DOHH2 (cell line): ENCODE measurements around the gene TMEM106C.

Experiments used
- H3F3A ChIP-seq: fragments of 200-600 bp; sonication (generic), shearing (Covaris generic); 2 replicates; pipeline ENCODE4 v1.6.0; 2016; ENCODE audit warnings: antibody characterized with exemption, mild to moderate bottlenecking; ENCODE audit not compliant: control insufficient read depth, insufficient read depth
- H3K27ac ChIP-seq: fragments of 200-600 bp; sonication (generic); 2 replicates; pipeline ENCODE4 v1.5.1; 2014; ENCODE audit warnings: low read depth, mild to moderate bottlenecking, low read length, moderate library complexity
- H3K27me3 ChIP-seq: fragments of 200-600 bp; sonication (generic); 2 replicates; pipeline ENCODE4 v1.6.1; 2014; ENCODE audit warnings: mild to moderate bottlenecking, low read length, mixed read lengths; ENCODE audit not compliant: control insufficient read depth
- H3K36me3 ChIP-seq: fragments of 200-600 bp; sonication (generic); 2 replicates; pipeline ENCODE4 v1.6.1; 2014; ENCODE audit warnings: mild to moderate bottlenecking, low read length, moderate library complexity, mixed read lengths; ENCODE audit not compliant: control insufficient read depth
- H3K4me1 ChIP-seq: fragments of 200-600 bp; sonication (generic); 2 replicates; pipeline ENCODE4 v1.6.1; 2014; ENCODE audit warnings: mild to moderate bottlenecking, low read length, mixed read lengths; ENCODE audit not compliant: control insufficient read depth
- H3K4me2 ChIP-seq: fragments of 200-600 bp; sonication (generic); 2 replicates; pipeline ENCODE4 v1.6.0; 2014; ENCODE audit warnings: mild to moderate bottlenecking, low read length, moderate library complexity
- H3K4me3 ChIP-seq: fragments of 200-600 bp; sonication (generic); 2 replicates; pipeline ENCODE4 v1.5.1; 2014; ENCODE audit warnings: mild to moderate bottlenecking, low read length, mixed read lengths
- H3K79me2 ChIP-seq: fragments of 200-600 bp; sonication (generic); 2 replicates; pipeline ENCODE4 v1.6.1; 2014; ENCODE audit warnings: mild to moderate bottlenecking, low read length, mixed read lengths; ENCODE audit not compliant: control insufficient read depth
- H3K9me2 ChIP-seq: fragments of 200-600 bp; sonication (generic); replicated peaks from 2 replicates; pipeline ENCODE4 v1.6.1; 2014; ENCODE audit warnings: mild to moderate bottlenecking, low read length, mixed read lengths; ENCODE audit not compliant: control insufficient read depth
- H3K9me3 ChIP-seq: fragments of 200-600 bp; sonication (generic); 2 replicates; pipeline ENCODE4 v1.6.1; 2014; ENCODE audit warnings: antibody characterized with exemption, low read length, mixed read lengths; ENCODE audit not compliant: control insufficient read depth, insufficient read depth
- H4K20me1 ChIP-seq: fragments of 200-600 bp; sonication (generic); 2 replicates; pipeline ENCODE4 v1.6.0; 2014; ENCODE audit warnings: low read depth, mild to moderate bottlenecking, antibody characterized with exemption, low read length, moderate library complexity; ENCODE audit not compliant: control insufficient read depth, insufficient read depth
- CTCF ChIP-seq: fragments of 200-600 bp; sonication (generic); IDR thresholded peaks from one replicate; pipeline ENCODE4 v1.5.1; 2014; ENCODE audit warnings: antibody characterized with exemption, mild to moderate bottlenecking, low read depth, low read length; ENCODE audit not compliant: poor library complexity, severe bottlenecking
- EZH2phosphoT487 ChIP-seq: fragments of 200-600 bp; sonication (generic); IDR thresholded peaks from 2 replicates; pipeline ENCODE4 v1.6.1; 2017; ENCODE audit warnings: borderline replicate concordance, mild to moderate bottlenecking, antibody characterized with exemption, low read length, moderate library complexity, mixed read lengths

Gene TMEM106C

DNA sequence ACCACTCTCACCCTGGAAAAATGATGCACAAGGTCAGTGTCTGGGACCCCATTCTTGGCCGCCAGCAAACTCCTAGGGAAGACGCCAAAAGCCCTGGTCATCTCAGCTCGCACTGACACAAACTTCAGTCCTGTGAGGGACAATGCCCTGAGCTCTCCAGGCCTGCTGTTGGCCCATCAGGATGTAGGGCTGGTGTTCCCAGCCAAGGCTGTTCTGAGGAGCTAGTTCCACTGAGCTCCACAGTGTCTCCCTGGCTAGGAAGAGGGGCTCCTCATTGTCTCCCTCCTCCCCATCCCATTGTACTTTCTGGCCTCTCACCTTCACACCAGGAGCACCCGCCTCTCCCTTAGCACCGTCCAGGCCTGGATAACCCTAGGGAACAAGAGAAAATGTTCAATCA is 30.1 kb downstream of the TMEM106C start:
- Histone ChIP-seq H3K27me3 (peaks cover 19% of the 10 kb centered on the region), H3K79me2 (no peaks in the 10 kb centered on the region), H4K20me1 (no peaks in the 10 kb centered on the region), H3K4me3 (no peak overlapping the region), H3K27ac (no peak overlapping the region), H3K4me1 (peaks cover 21% of the 10 kb centered on the region), H3K4me2 (no peak overlapping the region), H3K9me2 (no peaks in the 10 kb centered on the region), H3K36me3 (no peaks in the 10 kb centered on the region), H3F3A (peaks cover 4% of the 10 kb centered on the region; the same call in 1 of the 2 replicates), H3K9me3 (no peaks in the 10 kb centered on the region)
- TF ChIP-seq CTCF (no peak), EZH2phosphoT487 (no peak)

DNA sequence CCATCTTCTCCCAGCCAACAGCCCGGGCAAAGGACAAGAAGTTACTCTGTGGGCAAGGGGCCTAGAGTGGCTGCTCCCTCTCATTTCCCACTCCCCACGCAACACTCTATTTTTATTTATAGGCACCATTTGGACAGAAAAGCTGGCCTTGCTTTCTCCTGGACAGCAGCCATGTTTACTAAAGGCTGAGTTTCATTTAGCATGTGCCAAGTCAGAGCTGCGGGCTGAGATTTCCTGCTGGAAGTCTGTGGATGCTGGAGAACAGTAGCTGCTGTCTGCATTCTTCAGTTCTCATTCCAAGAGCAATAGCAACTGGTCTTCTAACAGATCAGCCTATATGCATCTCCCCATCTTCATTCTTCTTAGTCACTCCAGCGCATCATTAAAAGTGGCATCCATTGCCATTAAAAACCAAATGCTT is 32.6 kb downstream of the TMEM106C start:
- no peak overlapping the region for H3K4me3 ChIP-seq
- no peaks in the 10 kb centered on the region for H3K9me2 ChIP-seq
- no peaks in the 10 kb centered on the region for H3K9me3 ChIP-seq
- H3F3A ChIP-seq: no peaks in the 10 kb centered on the region
- no peaks in the 10 kb centered on the region for H3K36me3 ChIP-seq
- H3K27ac ChIP-seq: no peak overlapping the region
- no peaks in the 10 kb centered on the region for H4K20me1 ChIP-seq
- peaks cover 3% of the 10 kb centered on the region for H3K4me1 ChIP-seq
- peaks cover 33% of the 10 kb centered on the region for H3K27me3 ChIP-seq
- TF ChIP-seq CTCF (no peak), EZH2phosphoT487 (no peak)
- H3K79me2 ChIP-seq: no peaks in the 10 kb centered on the region
- no peak overlapping the region for H3K4me2 ChIP-seq

DNA sequence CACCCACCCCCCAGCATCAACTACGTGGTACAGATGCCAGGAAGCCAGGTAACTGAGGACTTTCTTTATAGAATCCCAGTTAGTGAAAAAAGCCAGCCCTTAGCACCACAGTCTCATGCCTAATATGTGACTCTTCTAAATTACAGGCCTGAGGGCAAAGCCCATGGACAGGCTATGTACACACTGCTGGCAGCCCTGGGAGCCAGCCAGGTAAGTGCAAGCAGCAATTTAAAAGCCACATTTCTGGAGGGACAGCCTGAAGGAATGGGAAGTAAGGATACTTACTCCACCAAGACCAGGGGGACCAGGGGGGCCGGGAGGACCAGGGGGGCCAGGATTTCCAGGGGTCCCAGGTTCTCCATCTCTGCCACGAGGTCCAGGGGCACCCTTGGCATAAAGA is 33.9 kb downstream of the TMEM106C start:
- no peaks in the 10 kb centered on the region for H3K4me1 ChIP-seq
- H3K36me3 ChIP-seq: no peaks in the 10 kb centered on the region
- no peaks in the 10 kb centered on the region for H3K79me2 ChIP-seq
- no peak for TF ChIP-seq EZH2phosphoT487
- TF ChIP-seq CTCF: no peak
- no peak overlapping the region for H3K4me2 ChIP-seq
- H3F3A ChIP-seq: no peaks in the 10 kb centered on the region
- no peaks in the 10 kb centered on the region for H3K9me3 ChIP-seq
- peaks cover 46% of the 10 kb centered on the region for H3K27me3 ChIP-seq
- H3K9me2 ChIP-seq: no peaks in the 10 kb centered on the region
- no peak overlapping the region for H3K27ac ChIP-seq
- H3K4me3 ChIP-seq: no peak overlapping the region
- no peaks in the 10 kb centered on the region for H4K20me1 ChIP-seq

DNA sequence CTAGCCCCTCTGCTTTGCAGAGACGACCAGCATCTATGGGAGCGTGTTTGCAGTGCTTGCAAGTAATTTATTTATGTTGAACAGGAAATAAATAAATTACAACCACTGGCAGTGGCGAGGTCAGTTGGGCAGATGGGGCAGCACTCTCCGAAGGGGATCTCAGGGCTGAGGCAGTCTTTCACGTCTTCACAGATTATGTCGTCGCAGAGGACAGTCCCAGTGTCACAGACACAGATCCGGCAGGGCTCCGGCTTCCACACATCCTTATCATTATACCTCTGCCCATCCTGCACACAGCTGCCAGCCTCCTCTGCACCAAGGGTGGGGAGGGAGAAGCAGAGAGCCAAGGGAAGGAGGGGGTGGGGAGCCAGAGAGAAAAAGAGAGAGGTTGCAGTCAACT is 36.4 kb downstream of the TMEM106C start:
- Histone ChIP-seq H3K36me3 (no peaks in the 10 kb centered on the region), H4K20me1 (no peaks in the 10 kb centered on the region), H3K4me3 (no peak overlapping the region), H3F3A (no peaks in the 10 kb centered on the region), H3K27ac (no peak overlapping the region), H3K9me2 (no peaks in the 10 kb centered on the region), H3K4me2 (no peak overlapping the region), H3K79me2 (no peaks in the 10 kb centered on the region), H3K27me3 (peaks cover 61% of the 10 kb centered on the region), H3K9me3 (no peaks in the 10 kb centered on the region), H3K4me1 (no peaks in the 10 kb centered on the region)
- TF ChIP-seq CTCF: no peak
- no peak for TF ChIP-seq EZH2phosphoT487
